Ovary (tissue), 9 donors: ENCODE measurements around the gene SPEN. TPM values are rescaled to one million over a fixed set of nuclear protein-coding genes. Genes with fewer than 3 reads are reported as not detected.

Experiments
- DNase-seq, 5 donors: peaks; one replicate each; pipeline ENCODE4 v3.0.0-alpha.2; 2019 to 2020
- H3K27ac ChIP-seq, 2 donors: fragments of 200-600 bp; one replicate each; pipeline versions ENCODE4 v1.5.1 to v1.8.0; 2019 to 2022
- H3K27me3 ChIP-seq: fragments of 200-600 bp; one replicate; pipeline ENCODE4 v1.8.0; 2022
- H3K36me3 ChIP-seq: fragments of 200-600 bp; sonication (generic); one replicate; pipeline ENCODE4 v1.5.1; 2019
- H3K4me1 ChIP-seq: one replicate; pipeline ENCODE4 v1.8.1; 2013; ENCODE audit warnings: mild to moderate bottlenecking, moderate library complexity; ENCODE audit not compliant: insufficient read depth
- H3K4me3 ChIP-seq: fragments of 200-600 bp; sonication (generic); one replicate; pipeline ENCODE4 v1.5.1; 2017
- H3K9me3 ChIP-seq, 2 donors: fragments of 200-600 bp in 1 of 2; sonication (generic) in 1 of 2; one replicate each; pipeline versions ENCODE4 v1.5.1 to v1.8.1; 2013 to 2019; ENCODE audit warnings: mild to moderate bottlenecking in 1 of 2, moderate library complexity in 1 of 2
- EP300 ChIP-seq: sonication (generic); formaldehyde crosslinking; IDR thresholded peaks from one replicate; pipeline ENCODE4 v1.6.1; 2017; ENCODE audit warnings: antibody characterized with exemption
- POLR2A ChIP-seq: fragments of 450-650 bp; IDR thresholded peaks from one replicate; pipeline ENCODE4 v1.6.1; 2017; ENCODE audit warnings: antibody characterized with exemption, mild to moderate bottlenecking, moderate library complexity
- WGBS, 3 donors: extraction: QIAGEN DNeasy Blood & Tissue Kit in 1 of 3; methylation state at CpG; one replicate each; pipeline versions ENCODE4 v1.1.5 to v1.1.7; 2013 to 2017; 5-methylcytosine and 5-hydroxymethylcytosine counted together
- intact Hi-C, 4 donors: fragments of 100-400 bp; cut with DNase I; formaldehyde crosslinking; loops; one replicate each; pipeline versions ENCODE4 v1.11.0 to v1.15.1; 2022 to 2023
- polyA plus RNA-seq, 2 donors: library from polyadenylated mRNA; stranded (reverse); fragments of 200-250 nt in 1 of 2; fragments of 350-450 nt in 1 of 2; fragmentation: Illumina TruSeq in 1 of 2; extraction: RNeasy Lipid Tissue Mini Kit (QIAGEN cat#74804) in 1 of 2; gene quantifications; one replicate each; pipeline ENCODE4 v1.2.3, GENCODE V29; 2013 to 2014
- total RNA-seq, 7 donors: library from RNA; depleted of rRNA in 2 of 7; stranded (reverse); fragments of >200 nt in 2 of 7; fragmentation: NEBNext Ultra II Directional in 3 of 7; extraction: Animal tissue kit (Norgen Biotek cat#: 25700) in 3 of 7; gene quantifications; one replicate each; pipeline versions ENCODE4 v1.1.0 to v1.2.4, GENCODE V29; 2016 to 2023
- TF ChIP-seq, protein P1 (sequence below), 3 donors: fragments of 450-650 bp in 2 of 3; fragments of 200-600 bp in 1 of 3; IDR thresholded peaks; one replicate each; pipeline versions ENCODE4 v1.5.1 to v1.8.0; 2016 to 2022; ENCODE audit warnings: antibody characterized with exemption in 3 of 3, mild to moderate bottlenecking in 1 of 3
- donor health status: DM: no; HTN: no; CAD: no; lungs with moderate emphysema.
- donor health status: DM: no; HTN: no; CAD: no.
- donor health status: Bipolar disorder and iron deficiency.
- donor health status: DM: yes; HTN: yes; CAD: no.
- donor health status: DM: no; HTN: no; CAD: no.
- donor health status: DM: yes; HTN: yes; CAD: no.

SPEN gene
- total and polyA plus RNA-seq, 9 donors: 30.5 to 93.2 (median 62.9) TPM

DNA sequence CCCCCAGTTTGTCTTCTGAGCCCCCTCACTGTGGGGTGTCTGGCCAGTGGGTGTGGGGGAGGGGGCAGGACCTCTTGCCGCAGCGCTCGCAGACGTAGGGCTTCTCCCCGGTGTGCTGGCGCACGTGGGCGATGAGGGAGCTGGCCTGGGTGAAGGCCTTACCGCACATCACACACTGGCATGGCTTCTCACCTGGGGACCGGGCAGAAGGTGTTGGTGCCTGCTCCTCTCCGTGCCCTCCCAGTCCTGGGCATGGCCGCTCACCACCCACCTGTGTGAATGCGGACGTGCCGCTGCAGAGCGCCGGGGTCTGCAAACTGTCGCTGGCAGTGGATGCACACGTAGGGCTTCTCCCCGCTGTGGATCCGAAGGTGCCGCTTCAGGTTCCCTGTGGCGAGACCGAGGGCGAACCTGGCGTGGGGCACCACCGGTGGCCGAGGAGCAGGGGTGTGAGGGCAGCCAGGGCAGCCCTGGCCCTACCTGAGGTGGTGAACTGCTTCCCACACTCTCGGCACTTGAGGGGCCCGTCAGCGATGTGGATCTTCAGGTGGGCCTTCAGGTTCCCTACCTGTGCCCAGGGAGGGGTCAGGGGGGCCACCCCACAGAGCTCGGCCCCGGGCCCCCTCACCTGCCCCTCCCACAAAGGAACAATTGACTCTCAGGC lies 96.0 kb downstream of the SPEN start:
- Histone ChIP-seq H3K27me3 (no peaks in the 10 kb centered on the region), H3K36me3 (no peaks in the 10 kb centered on the region), H3K4me1 (peaks cover 12% of the 10 kb centered on the region), H3K27ac (no peak overlapping the region), H3K9me3 (no peaks in the 10 kb centered on the region), H3K4me3 (no peak overlapping the region)
- 94 to 98% (median 94%) methylated on average over 9 to 33 of the region's 33 CpGs for whole genome bisulfite sequencing, 3 donors
- intact Hi-C loops: loop anchor here in 1 of 4 donors (10.0 kb wide), 1 partner anchor 99 kb away; the partner anchor contains the start of gene SPEN
- peak in 2 of 5 donors; percentile 22 to 33 for DNase-seq
- TF ChIP-seq POLR2A (no peak), EP300 (no peak)
- TF ChIP-seq, protein P1, sequence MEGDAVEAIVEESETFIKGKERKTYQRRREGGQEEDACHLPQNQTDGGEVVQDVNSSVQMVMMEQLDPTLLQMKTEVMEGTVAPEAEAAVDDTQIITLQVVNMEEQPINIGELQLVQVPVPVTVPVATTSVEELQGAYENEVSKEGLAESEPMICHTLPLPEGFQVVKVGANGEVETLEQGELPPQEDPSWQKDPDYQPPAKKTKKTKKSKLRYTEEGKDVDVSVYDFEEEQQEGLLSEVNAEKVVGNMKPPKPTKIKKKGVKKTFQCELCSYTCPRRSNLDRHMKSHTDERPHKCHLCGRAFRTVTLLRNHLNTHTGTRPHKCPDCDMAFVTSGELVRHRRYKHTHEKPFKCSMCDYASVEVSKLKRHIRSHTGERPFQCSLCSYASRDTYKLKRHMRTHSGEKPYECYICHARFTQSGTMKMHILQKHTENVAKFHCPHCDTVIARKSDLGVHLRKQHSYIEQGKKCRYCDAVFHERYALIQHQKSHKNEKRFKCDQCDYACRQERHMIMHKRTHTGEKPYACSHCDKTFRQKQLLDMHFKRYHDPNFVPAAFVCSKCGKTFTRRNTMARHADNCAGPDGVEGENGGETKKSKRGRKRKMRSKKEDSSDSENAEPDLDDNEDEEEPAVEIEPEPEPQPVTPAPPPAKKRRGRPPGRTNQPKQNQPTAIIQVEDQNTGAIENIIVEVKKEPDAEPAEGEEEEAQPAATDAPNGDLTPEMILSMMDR (IDR thresholded peaks at IDR 0.05): no peak

- Histone ChIP-seq H3K9me3 (no peaks in the 10 kb centered on the region), H3K36me3 (no peaks in the 10 kb centered on the region)
- WGBS, 3 donors: 93 to 95% (median 93%) methylated on average over 22 of the region's 22 CpGs
Observed at GRCh38 chr1:15943992-15944307, 96.4 kb downstream of the SPEN start.

GRCh38 chr1:15944308-15945010 lies 97.0 kb downstream of the SPEN start:
- WGBS, 3 donors: 87 to 91% (median 90%) methylated on average over 55 of the region's 55 CpGs
- Histone ChIP-seq H3K27ac (no peak overlapping the region), H3K4me3 (no peak overlapping the region), H3K4me1 (peaks cover 10% of the 10 kb centered on the region), H3K9me3 (no peaks in the 10 kb centered on the region), H3K36me3 (no peaks in the 10 kb centered on the region), H3K27me3 (no peaks in the 10 kb centered on the region)
- no peak for TF ChIP-seq EP300
- TF ChIP-seq POLR2A: no peak
- TF ChIP-seq, protein P1 (IDR thresholded peaks at IDR 0.05): no peak
- DNase-seq: peak in 2 of 5 donors; percentile 25 to 30
- intact Hi-C loops: loop anchor here in 1 of 4 donors (10.0 kb wide), 1 partner anchor 100 kb away; the partner anchor contains the start of gene SPEN

More at GRCh38 chr1:15943992-15944307, 96.4 kb downstream of the SPEN start:
- peak in 1 of 5 donors; percentile 25 for DNase-seq
- Histone ChIP-seq H3K4me3 (no peak overlapping the region), H3K27me3 (no peaks in the 10 kb centered on the region), H3K4me1 (peaks cover 13% of the 10 kb centered on the region), H3K27ac (no peak overlapping the region)
- TF ChIP-seq EP300 (no peak), POLR2A (no peak)
- TF ChIP-seq, protein P1 (IDR thresholded peaks at IDR 0.05): no peak
- intact Hi-C loops: loop anchor here in 1 of 4 donors (10.0 kb wide), 1 partner anchor 99 kb away; the partner anchor contains the start of gene SPEN

DNA sequence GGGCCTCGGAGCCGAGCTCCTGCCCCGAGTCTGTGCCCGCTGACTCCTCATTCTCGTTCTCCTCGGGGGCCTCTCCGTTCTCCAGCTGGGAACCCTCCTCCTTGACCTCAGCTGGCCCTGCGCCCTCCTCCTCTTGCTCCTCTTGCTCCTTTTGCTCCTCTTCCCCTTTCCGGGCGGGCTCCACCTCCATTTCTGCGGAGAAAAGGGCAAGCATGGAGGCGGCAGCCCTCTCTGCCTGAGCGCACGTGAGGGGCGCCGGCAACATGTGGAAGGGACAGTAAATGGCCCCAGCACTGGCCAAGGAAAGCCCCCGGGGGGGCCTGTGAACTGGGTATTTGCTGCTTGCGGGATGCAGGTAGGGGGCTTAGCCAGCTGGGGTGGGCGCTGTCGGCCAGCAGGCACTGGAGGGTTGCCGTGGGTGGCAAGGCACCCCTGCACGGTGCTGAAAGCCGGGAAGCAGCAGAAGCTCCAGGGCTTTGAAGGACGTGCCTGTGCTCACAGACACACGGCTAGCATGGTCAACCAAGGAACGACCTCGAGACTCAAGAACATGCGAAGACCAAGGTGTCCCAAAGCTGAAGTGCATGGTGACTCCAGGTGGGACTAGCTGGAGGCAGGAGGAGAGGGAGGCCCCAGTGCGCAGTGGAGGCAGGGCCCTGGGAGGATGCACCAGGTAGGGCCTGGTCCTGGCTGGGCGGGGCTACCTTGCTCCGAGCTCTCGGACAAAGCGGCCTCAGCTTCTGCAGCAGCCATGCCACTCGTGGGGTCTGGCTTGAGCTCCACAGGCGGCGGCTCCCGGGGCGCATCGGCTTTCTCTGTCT lies 97.7 kb downstream of the SPEN start:
- WGBS, 3 donors: 74 to 85% (median 76%) methylated on average over 39 of the region's 39 CpGs
- DNase-seq: peak in 2 of 5 donors; percentile 26 to 36
- TF ChIP-seq EP300 (no peak), POLR2A (no peak)
- TF ChIP-seq, protein P1 (IDR thresholded peaks at IDR 0.05): no peak
- intact Hi-C loops: loop anchor here in 1 of 4 donors (10.0 kb wide), 1 partner anchor 100 kb away; the partner anchor contains the start of gene SPEN
- Histone ChIP-seq H3K9me3 (no peaks in the 10 kb centered on the region), H3K4me3 (no peak overlapping the region), H3K27me3 (no peaks in the 10 kb centered on the region), H3K36me3 (no peaks in the 10 kb centered on the region), H3K4me1 (peaks cover 15% of the 10 kb centered on the region), H3K27ac (no peak overlapping the region)
